RWPE2 (cell line): ENCODE data around the gene EEF2K.

Experiments used
- ATAC-seq: fragments of 200-7000 bp; cut with Tn5 transposase; 3 replicates; pipeline ENCODE4 v1.9.1; 2021; ENCODE audit warnings: low read depth
- DNase-seq: peaks from one replicate; pipeline ENCODE4 v3.0.0-alpha.2; 2020; ENCODE audit warnings: low spot score
- H3K27ac ChIP-seq: fragments of 450-650 bp; 2 replicates; pipeline ENCODE4 v1.5.1; 2017; ENCODE audit warnings: mild to moderate bottlenecking; ENCODE audit not compliant: poor library complexity, severe bottlenecking
- H3K27me3 ChIP-seq: fragments of 250-450 bp; sonication (Bioruptor Pico); 2 replicates; pipeline ENCODE4 v1.5.1; 2021; ENCODE audit warnings: mild to moderate bottlenecking, moderate library complexity; ENCODE audit not compliant: insufficient read depth, poor library complexity, severe bottlenecking
- H3K36me3 ChIP-seq: fragments of 250-450 bp; sonication (Bioruptor Pico); 2 replicates; pipeline ENCODE4 v1.5.1; 2020; ENCODE audit warnings: low read depth, mild to moderate bottlenecking, moderate library complexity
- H3K4me1 ChIP-seq: fragments of 250-450 bp; sonication (Bioruptor Pico); 2 replicates; pipeline ENCODE4 v1.5.1; 2021; ENCODE audit warnings: mild to moderate bottlenecking, moderate library complexity; ENCODE audit not compliant: insufficient read depth, poor library complexity, severe bottlenecking
- H3K4me3 ChIP-seq: fragments of 250-450 bp; sonication (Bioruptor Pico); 2 replicates; pipeline ENCODE4 v1.5.1; 2021; ENCODE audit warnings: mild to moderate bottlenecking, moderate library complexity; ENCODE audit not compliant: severe bottlenecking
- H3K9me3 ChIP-seq: fragments of 250-450 bp; sonication (Bioruptor Pico); 2 replicates; pipeline ENCODE4 v1.5.1; 2021; ENCODE audit warnings: mild to moderate bottlenecking, moderate library complexity; ENCODE audit not compliant: severe bottlenecking
- TF ChIP-seq, protein P1 (sequence below): fragments of 450-650 bp; IDR thresholded peaks from one replicate; pipeline ENCODE4 v1.5.1; 2017; ENCODE audit warnings: mild to moderate bottlenecking, moderate library complexity; ENCODE audit not compliant: poor library complexity, severe bottlenecking

Gene EEF2K

DNA sequence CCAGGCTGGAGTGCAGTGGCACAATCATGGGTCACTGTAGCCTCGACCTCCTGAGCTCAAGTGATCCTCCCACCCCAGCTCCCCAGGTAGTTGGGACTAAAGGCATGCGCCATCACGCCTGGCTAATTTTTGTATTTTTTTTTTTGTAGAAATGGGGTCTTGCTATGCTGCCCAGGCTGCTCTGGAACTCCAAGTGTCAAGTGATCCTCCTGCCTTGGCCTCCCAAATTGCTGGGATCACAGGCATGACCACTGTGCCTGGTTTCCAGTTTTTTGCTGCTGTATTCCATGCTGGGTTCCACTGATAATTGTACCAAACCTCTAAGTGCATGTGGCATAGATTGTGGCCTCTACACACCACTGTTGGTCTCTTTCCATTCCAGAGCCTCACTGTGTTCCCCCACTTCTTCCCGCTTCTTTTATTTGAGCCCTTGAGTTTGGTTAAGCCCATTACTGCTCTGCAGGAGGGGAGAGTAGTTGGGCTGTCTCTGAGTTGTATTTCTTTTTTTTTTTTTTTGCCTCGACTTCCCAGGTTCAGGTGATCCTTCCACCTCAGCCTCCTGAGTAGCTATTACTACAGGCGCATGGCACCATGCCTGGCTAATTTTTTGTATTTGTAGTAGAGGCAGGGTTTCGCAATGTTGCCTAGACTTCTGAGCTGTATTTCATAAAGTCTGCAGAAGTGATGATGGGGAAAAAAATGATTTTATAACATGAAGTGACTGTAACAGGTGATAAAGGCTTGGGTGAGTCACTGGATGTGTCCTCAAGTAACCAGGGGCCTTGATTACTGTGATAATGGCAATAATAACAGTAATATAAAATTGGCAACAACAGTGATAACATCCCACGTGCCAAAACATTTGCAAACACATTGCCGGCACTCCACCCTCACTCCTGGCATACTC, 30.0 kb downstream of the EEF2K start:
- peaks cover 18% of the 10 kb centered on the region for H3K36me3 ChIP-seq
- no peaks in the 10 kb centered on the region for H3K9me3 ChIP-seq
- H3K4me3 ChIP-seq: no peak overlapping the region

DNA sequence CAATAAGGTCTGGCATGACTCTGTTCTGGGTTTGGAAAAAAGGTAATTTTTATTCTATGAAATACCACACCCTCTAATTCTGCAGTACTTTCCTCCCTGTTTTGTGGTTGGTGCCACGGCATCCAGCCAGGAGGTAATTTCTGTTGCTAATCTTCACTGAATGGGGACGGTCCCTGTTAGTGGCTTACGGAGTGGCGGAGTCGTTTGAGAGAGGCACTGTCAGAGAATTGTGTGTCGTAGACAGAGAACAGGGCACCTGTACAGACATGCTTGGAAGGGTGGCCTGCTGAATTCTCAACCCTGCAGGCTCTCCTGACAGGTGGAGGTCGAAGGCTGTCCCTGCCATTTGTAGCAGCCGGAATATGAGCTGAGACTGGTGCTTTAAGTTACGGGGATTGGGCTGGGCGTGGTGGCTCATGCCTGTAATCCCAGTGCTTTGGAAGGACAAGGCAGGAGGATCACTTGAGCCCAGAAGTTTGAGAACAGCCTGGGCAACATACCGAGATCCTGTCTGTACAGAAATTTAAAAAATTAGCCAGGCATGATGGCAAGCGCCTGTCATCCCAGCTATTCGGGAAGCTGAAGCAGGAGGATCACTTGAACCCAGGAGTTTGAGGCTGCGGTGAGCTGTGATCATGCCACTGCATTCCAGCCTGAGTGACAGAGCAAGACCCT, 33.2 kb downstream of the EEF2K start:
- no peak overlapping the region for H3K4me3 ChIP-seq
- ATAC-seq (no peak), DNase-seq (no peak)
- TF ChIP-seq, protein P1, sequence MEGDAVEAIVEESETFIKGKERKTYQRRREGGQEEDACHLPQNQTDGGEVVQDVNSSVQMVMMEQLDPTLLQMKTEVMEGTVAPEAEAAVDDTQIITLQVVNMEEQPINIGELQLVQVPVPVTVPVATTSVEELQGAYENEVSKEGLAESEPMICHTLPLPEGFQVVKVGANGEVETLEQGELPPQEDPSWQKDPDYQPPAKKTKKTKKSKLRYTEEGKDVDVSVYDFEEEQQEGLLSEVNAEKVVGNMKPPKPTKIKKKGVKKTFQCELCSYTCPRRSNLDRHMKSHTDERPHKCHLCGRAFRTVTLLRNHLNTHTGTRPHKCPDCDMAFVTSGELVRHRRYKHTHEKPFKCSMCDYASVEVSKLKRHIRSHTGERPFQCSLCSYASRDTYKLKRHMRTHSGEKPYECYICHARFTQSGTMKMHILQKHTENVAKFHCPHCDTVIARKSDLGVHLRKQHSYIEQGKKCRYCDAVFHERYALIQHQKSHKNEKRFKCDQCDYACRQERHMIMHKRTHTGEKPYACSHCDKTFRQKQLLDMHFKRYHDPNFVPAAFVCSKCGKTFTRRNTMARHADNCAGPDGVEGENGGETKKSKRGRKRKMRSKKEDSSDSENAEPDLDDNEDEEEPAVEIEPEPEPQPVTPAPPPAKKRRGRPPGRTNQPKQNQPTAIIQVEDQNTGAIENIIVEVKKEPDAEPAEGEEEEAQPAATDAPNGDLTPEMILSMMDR: no peak
- H3K4me1 ChIP-seq: no peaks in the 10 kb centered on the region
- peaks cover 9% of the 10 kb centered on the region for H3K36me3 ChIP-seq
- no peaks in the 10 kb centered on the region for H3K9me3 ChIP-seq
- H3K27ac ChIP-seq: no peak overlapping the region
- no peaks in the 10 kb centered on the region for H3K27me3 ChIP-seq

More for the DNA sequence above, 30.0 kb downstream of the EEF2K start:
- no peak overlapping the region for H3K27ac ChIP-seq
- DNase-seq: no peak
- no peak for ATAC-seq
- TF ChIP-seq, protein P1: no peak
- no peaks in the 10 kb centered on the region for H3K27me3 ChIP-seq
- peaks cover 12% of the 10 kb centered on the region for H3K4me1 ChIP-seq

DNA sequence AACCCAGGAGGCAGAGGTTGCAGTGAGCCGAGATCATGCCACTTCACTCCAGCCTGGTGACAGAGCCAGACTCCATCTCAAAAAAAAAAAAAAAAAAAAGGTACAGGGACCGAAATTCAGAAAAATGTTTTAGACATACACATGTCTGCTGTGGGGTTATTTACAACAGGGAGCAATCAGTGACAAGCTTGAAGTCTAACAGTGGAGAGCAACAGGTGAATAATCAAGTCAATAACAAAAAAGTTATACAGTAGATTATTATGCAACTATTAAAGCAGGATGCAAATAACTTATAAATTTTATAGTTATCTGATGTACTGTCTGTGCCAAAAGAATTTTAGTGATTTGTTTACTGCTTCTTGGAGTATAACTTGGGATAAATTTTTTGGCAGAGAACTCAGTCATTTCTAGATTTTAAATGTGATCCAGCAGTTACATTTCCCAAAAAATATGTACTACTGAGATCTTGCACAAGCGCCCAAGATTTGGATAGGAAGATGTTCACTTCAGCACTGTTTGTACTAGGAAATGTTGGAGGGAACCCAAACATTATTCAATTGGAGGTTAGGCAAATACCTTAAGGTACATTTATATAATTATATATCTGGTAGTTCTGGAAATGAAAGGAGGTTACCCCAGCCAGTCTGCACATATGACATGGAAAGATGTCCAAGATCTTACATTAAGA, 34.1 kb downstream of the EEF2K start:
- Histone ChIP-seq H3K4me3 (no peak overlapping the region), H3K36me3 (peaks cover 12% of the 10 kb centered on the region), H3K4me1 (no peaks in the 10 kb centered on the region), H3K27ac (no peak overlapping the region), H3K9me3 (no peaks in the 10 kb centered on the region), H3K27me3 (no peaks in the 10 kb centered on the region)
- ATAC-seq (no peak), DNase-seq (no peak)
- TF ChIP-seq, protein P1: no peak

DNA sequence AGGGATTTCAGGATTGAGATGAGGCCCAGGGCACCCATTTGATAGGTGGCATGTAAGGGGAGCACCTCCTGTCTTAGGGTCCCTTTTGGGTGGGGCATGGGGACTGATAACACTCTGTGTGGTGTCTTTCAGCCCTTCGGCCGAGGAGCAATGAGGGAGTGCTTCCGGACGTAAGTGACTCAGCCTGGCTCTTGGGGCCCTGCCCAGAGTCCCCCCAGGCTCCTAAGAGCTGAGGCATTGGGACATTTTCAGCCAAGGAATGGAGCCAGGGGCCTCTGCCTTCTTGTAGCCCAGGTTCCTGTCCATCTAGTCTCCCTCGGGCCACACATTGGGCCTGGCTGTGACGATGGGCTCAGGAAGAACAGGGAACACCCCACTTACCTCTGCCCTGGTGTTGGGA, 44.4 kb downstream of the EEF2K start:
- no peaks in the 10 kb centered on the region for H3K9me3 ChIP-seq
- DNase-seq (no peak), ATAC-seq (no peak)
- no peaks in the 10 kb centered on the region for H3K4me1 ChIP-seq
- H3K4me3 ChIP-seq: no peak overlapping the region
- TF ChIP-seq, protein P1: no peak
- H3K36me3 ChIP-seq: peaks cover 35% of the 10 kb centered on the region
- no peak overlapping the region for H3K27ac ChIP-seq
- no peaks in the 10 kb centered on the region for H3K27me3 ChIP-seq
